GM12875 (cell line): ENCODE measurements around the gene KIF18B.

Source experiments
- H3K4me3 ChIP-seq: one replicate; pipeline ENCODE4 v1.5.1; 2011; ENCODE audit warnings: low read depth, low read length, control low read depth
- TF ChIP-seq, protein P1 (sequence below): IDR thresholded peaks from 2 replicates; pipeline ENCODE4 v1.5.1; 2011; ENCODE audit warnings: low read depth, mild to moderate bottlenecking, control low read depth, inconsistent platforms, low read length, moderate library complexity, borderline replicate concordance; ENCODE audit not compliant: insufficient read depth

KIF18B gene

GRCh38 chr17:44942456-44942855, 5.1 kb downstream of the KIF18B start:
- TF ChIP-seq, protein P1, sequence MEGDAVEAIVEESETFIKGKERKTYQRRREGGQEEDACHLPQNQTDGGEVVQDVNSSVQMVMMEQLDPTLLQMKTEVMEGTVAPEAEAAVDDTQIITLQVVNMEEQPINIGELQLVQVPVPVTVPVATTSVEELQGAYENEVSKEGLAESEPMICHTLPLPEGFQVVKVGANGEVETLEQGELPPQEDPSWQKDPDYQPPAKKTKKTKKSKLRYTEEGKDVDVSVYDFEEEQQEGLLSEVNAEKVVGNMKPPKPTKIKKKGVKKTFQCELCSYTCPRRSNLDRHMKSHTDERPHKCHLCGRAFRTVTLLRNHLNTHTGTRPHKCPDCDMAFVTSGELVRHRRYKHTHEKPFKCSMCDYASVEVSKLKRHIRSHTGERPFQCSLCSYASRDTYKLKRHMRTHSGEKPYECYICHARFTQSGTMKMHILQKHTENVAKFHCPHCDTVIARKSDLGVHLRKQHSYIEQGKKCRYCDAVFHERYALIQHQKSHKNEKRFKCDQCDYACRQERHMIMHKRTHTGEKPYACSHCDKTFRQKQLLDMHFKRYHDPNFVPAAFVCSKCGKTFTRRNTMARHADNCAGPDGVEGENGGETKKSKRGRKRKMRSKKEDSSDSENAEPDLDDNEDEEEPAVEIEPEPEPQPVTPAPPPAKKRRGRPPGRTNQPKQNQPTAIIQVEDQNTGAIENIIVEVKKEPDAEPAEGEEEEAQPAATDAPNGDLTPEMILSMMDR, result no peak
- H3K4me3 ChIP-seq, result no peak overlapping the region

DNA sequence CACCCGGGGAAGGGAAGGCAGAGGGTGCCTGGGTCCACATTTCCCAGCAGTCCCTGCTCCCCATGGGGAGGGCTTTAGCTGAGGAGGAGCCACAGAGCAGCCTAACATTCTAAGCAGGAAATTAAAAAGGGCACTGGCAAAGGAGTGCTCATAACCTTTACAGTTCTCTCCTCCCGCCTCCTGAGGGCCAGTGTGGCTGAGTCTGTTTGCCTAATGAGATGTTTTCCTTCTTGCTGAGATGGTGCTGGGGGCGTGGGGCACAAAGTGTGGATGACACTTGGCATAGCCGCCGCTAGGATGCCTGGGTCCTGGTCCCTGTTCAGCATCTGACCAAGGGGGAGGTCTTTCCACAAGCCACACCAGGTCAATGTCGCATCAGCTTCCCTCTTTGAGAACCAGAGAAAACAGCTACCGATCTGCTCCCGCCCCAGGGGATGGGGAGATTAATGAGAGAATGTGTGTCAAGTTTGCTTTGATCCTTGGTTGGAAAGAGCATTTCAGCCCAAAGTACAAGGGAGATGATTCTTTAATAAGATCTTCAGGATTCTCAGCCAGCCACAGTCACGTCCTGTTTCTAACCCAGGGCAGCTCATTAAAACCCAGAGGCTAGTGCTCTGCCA, 5.8 kb downstream of the KIF18B start:
- H3K4me3 ChIP-seq, result no peak overlapping the region
- TF ChIP-seq, protein P1, result no peak

DNA sequence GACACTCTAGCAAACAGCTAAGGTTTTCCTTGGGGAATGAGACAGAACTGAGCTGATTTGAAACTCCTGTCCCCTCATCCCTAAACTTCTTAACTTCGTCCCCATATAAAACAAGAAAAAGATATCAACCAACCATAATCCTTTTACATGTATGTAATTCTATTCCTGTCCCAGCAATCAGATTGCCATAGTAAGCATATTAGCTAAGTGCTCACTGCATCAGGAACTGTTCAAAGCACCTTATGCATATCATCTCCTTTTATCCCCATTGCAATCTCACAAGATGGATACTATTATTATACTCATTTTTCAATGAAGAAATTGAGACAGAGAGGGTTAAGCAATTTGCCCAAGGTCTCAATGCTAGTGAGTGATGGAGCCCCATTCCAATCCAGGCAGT, 6.8 kb downstream of the KIF18B start:
- TF ChIP-seq, protein P1, result no peak
- H3K4me3 ChIP-seq, result no peak overlapping the region

DNA sequence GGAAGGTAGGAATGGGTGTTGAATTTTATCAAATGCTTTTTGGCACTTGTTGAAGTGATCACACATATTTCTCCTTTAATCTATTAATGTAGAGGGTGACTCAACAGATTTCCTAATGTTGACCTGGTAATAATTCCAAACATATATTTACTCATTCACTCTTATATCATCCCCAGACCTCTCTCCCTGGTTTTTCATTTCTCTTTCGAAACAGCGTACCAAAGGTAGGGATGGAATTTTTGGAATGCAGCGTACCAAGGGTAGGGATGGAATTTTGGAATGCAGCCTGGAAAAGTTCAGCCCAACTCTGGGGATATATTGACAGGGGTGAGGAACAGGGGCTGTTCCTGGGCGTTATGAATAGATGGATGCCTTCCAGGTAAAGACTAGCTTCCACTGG, 7.3 kb downstream of the KIF18B start:
- TF ChIP-seq, protein P1, result no peak
- H3K4me3 ChIP-seq, result no peak overlapping the region

GRCh38 chr17:44935116-44935515, 12.5 kb downstream of the KIF18B start:
- TF ChIP-seq, protein P1, result no peak
- no peak overlapping the region for H3K4me3 ChIP-seq

DNA sequence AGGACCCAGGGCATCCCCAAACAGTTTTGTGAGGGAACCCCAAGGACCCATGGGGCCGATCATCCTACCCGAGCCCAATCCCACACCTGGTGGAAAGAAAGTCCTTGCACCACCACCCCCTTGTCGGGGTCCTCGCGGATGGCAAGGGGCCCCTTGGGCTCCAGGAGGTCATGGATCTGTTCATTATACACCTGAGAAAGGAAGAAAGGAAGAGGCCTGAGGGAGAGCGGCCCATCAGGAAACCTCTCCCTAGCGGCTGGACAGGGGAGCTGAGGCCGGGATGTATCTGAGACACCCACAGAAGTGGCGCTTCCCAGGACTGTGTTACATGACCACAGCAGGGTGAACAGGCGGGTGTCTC, 12.8 kb downstream of the KIF18B start:
- H3K4me3 ChIP-seq, result no peak overlapping the region
- TF ChIP-seq, protein P1, result no peak
